SK-N-SH treated with all-trans-retinoic acid at 6 μM for 48 hours (cell line): Measurements from ENCODE around the gene GAREM2.

ENCODE experiments used
- ATAC-seq: fragments of 200-7000 bp; cut with Tn5 transposase; 3 replicates; pipeline ENCODE4 v1.9.1; 2020; ENCODE audit warnings: mild to moderate bottlenecking, moderate library complexity
- ARNTL ChIP-seq: fragments of 450-650 bp; formaldehyde crosslinking; IDR thresholded peaks from 2 replicates; pipeline ENCODE4 v1.5.0; 2020; ENCODE audit warnings: low read depth, mild to moderate bottlenecking, moderate library complexity, borderline replicate concordance
- BACH2 ChIP-seq: fragments of 250-450 bp; sonication (Bioruptor Pico); IDR thresholded peaks from 2 replicates; pipeline ENCODE4 v1.9.0; 2021; ENCODE audit warnings: mild to moderate bottlenecking, borderline replicate concordance
- CREB5 ChIP-seq: fragments of 250-450 bp; sonication (Bioruptor Pico); IDR thresholded peaks from 2 replicates; pipeline ENCODE4 v1.5.1; 2020; ENCODE audit warnings: low read depth, mild to moderate bottlenecking, moderate library complexity
- CSDC2 ChIP-seq: fragments of 250-450 bp; sonication (Bioruptor Pico); IDR thresholded peaks from 2 replicates; pipeline ENCODE4 v1.5.0; 2020; ENCODE audit warnings: mild to moderate bottlenecking, moderate library complexity
- ESRRG ChIP-seq: fragments of 250-450 bp; sonication (Bioruptor Pico); IDR thresholded peaks from 2 replicates; pipeline ENCODE4 v1.6.1; 2021; ENCODE audit warnings: mild to moderate bottlenecking
- GLIS3 ChIP-seq: fragments of 250-450 bp; sonication (Bioruptor Pico); IDR thresholded peaks from 2 replicates; pipeline ENCODE4 v1.5.0; 2020; ENCODE audit warnings: mild to moderate bottlenecking, moderate library complexity
- ISL1 ChIP-seq: fragments of 250-450 bp; sonication (Bioruptor Pico); IDR thresholded peaks from 2 replicates; pipeline ENCODE4 v2.1.2; 2022; ENCODE audit warnings: mild to moderate bottlenecking, moderate library complexity
- OSR1 ChIP-seq: fragments of 250-450 bp; sonication (Bioruptor Pico); IDR thresholded peaks from 2 replicates; pipeline ENCODE4 v1.8.0; 2022; ENCODE audit warnings: moderate library complexity, mild to moderate bottlenecking, inconsistent platforms
- POU6F1 ChIP-seq: fragments of 250-450 bp; sonication (Bioruptor Pico); IDR thresholded peaks from 2 replicates; pipeline ENCODE4 v1.8.0; 2021; ENCODE audit warnings: low read depth, mild to moderate bottlenecking, moderate library complexity, borderline replicate concordance
- PPARA ChIP-seq: fragments of 250-450 bp; sonication (Bioruptor Pico); IDR thresholded peaks from 2 replicates; pipeline ENCODE4 v1.5.0; 2020; ENCODE audit warnings: mild to moderate bottlenecking, borderline replicate concordance
- RARB ChIP-seq: fragments of 250-450 bp; sonication (Bioruptor Pico); IDR thresholded peaks from 2 replicates; pipeline ENCODE4 v1.8.0; 2021; ENCODE audit warnings: mild to moderate bottlenecking, moderate library complexity
- SNAI2 ChIP-seq: fragments of 250-450 bp; sonication (Bioruptor Pico); IDR thresholded peaks from 2 replicates; pipeline ENCODE4 v1.5.0; 2020; ENCODE audit warnings: mild to moderate bottlenecking, moderate library complexity
- TCF4 ChIP-seq: fragments of 250-450 bp; sonication (Bioruptor Pico); IDR thresholded peaks from 2 replicates; pipeline ENCODE4 v1.8.0; 2021; ENCODE audit warnings: mild to moderate bottlenecking, moderate library complexity, borderline replicate concordance
- TOX ChIP-seq: fragments of 250-450 bp; sonication (Bioruptor Pico); IDR thresholded peaks from 2 replicates; pipeline ENCODE4 v1.8.0; 2021; ENCODE audit warnings: mild to moderate bottlenecking, moderate library complexity, borderline replicate concordance
- ZC3H10 ChIP-seq: fragments of 250-450 bp; sonication (Bioruptor Pico); IDR thresholded peaks from 2 replicates; pipeline ENCODE4 v1.5.1; 2021; ENCODE audit warnings: mild to moderate bottlenecking, moderate library complexity
- ZFP3 ChIP-seq: fragments of 250-450 bp; sonication (Bioruptor Pico); IDR thresholded peaks from 2 replicates; pipeline ENCODE4 v1.5.0; 2020; ENCODE audit warnings: mild to moderate bottlenecking, moderate library complexity
- ZFP30 ChIP-seq: fragments of 450-650 bp; formaldehyde crosslinking; IDR thresholded peaks from 2 replicates; pipeline ENCODE4 v1.5.0; 2022; ENCODE audit warnings: mild to moderate bottlenecking, moderate library complexity
- ZNF565 ChIP-seq: fragments of 450-650 bp; formaldehyde crosslinking; conservative IDR thresholded peaks from 2 replicates; pipeline ENCODE4 v1.5.0; 2020; ENCODE audit warnings: low read depth, mild to moderate bottlenecking, moderate library complexity
- ZNF70 ChIP-seq: fragments of 450-650 bp; formaldehyde crosslinking; IDR thresholded peaks from 2 replicates; pipeline ENCODE4 v1.5.0; 2020; ENCODE audit warnings: mild to moderate bottlenecking, moderate library complexity
- ZNF8 ChIP-seq: fragments of 450-650 bp; formaldehyde crosslinking; IDR thresholded peaks from 2 replicates; pipeline ENCODE4 v1.5.0; 2020; ENCODE audit warnings: mild to moderate bottlenecking, moderate library complexity
- TF ChIP-seq, protein P1 (sequence below): fragments of 250-450 bp; sonication (Bioruptor Pico); IDR thresholded peaks from 2 replicates; pipeline ENCODE4 v1.8.0; 2020; ENCODE audit warnings: mild to moderate bottlenecking, moderate library complexity, borderline replicate concordance
- TF ChIP-seq, protein P2 (sequence below): fragments of 250-450 bp; sonication (Bioruptor Pico); IDR thresholded peaks from 2 replicates; pipeline ENCODE4 v1.5.0; 2020; ENCODE audit warnings: mild to moderate bottlenecking, moderate library complexity
- TF ChIP-seq, protein P3 (sequence below): fragments of 250-450 bp; sonication (Bioruptor Pico); IDR thresholded peaks from 2 replicates; pipeline ENCODE4 v1.5.1; 2021; ENCODE audit warnings: mild to moderate bottlenecking, moderate library complexity

The GAREM2 gene

GRCh38 chr2:26128176-26128575 is 44.7 kb upstream of the GAREM2 start (continued):
- TF ChIP-seq TCF4 (CRISPR knock-in tag): no peak
- TF ChIP-seq GLIS3: no peak
- TF ChIP-seq ZNF70 (CRISPR knock-in tag): no peak
- TF ChIP-seq RARB (CRISPR knock-in tag): no peak
- no peak for TF ChIP-seq ZFP3 (CRISPR knock-in tag)
- TF ChIP-seq TOX (CRISPR knock-in tag): no peak
- no peak for TF ChIP-seq ARNTL (CRISPR knock-in tag)
- TF ChIP-seq POU6F1: no peak
- no peak for TF ChIP-seq ISL1

GRCh38 chr2:26130763-26131162 is 42.1 kb upstream of the GAREM2 start:
- TF ChIP-seq PPARA (CRISPR knock-in tag): no peak
- TF ChIP-seq CREB5 (CRISPR knock-in tag): no peak
- TF ChIP-seq POU6F1: no peak
- no peak for TF ChIP-seq ZFP30 (CRISPR knock-in tag)
- TF ChIP-seq SNAI2 (CRISPR knock-in tag): no peak
- TF ChIP-seq, protein P1, sequence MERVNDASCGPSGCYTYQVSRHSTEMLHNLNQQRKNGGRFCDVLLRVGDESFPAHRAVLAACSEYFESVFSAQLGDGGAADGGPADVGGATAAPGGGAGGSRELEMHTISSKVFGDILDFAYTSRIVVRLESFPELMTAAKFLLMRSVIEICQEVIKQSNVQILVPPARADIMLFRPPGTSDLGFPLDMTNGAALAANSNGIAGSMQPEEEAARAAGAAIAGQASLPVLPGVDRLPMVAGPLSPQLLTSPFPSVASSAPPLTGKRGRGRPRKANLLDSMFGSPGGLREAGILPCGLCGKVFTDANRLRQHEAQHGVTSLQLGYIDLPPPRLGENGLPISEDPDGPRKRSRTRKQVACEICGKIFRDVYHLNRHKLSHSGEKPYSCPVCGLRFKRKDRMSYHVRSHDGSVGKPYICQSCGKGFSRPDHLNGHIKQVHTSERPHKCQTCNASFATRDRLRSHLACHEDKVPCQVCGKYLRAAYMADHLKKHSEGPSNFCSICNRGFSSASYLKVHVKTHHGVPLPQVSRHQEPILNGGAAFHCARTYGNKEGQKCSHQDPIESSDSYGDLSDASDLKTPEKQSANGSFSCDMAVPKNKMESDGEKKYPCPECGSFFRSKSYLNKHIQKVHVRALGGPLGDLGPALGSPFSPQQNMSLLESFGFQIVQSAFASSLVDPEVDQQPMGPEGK (CRISPR knock-in tag): no peak
- no peak for TF ChIP-seq ZNF565 (CRISPR knock-in tag)
- no peak for TF ChIP-seq ZNF8 (CRISPR knock-in tag)
- TF ChIP-seq, protein P2, sequence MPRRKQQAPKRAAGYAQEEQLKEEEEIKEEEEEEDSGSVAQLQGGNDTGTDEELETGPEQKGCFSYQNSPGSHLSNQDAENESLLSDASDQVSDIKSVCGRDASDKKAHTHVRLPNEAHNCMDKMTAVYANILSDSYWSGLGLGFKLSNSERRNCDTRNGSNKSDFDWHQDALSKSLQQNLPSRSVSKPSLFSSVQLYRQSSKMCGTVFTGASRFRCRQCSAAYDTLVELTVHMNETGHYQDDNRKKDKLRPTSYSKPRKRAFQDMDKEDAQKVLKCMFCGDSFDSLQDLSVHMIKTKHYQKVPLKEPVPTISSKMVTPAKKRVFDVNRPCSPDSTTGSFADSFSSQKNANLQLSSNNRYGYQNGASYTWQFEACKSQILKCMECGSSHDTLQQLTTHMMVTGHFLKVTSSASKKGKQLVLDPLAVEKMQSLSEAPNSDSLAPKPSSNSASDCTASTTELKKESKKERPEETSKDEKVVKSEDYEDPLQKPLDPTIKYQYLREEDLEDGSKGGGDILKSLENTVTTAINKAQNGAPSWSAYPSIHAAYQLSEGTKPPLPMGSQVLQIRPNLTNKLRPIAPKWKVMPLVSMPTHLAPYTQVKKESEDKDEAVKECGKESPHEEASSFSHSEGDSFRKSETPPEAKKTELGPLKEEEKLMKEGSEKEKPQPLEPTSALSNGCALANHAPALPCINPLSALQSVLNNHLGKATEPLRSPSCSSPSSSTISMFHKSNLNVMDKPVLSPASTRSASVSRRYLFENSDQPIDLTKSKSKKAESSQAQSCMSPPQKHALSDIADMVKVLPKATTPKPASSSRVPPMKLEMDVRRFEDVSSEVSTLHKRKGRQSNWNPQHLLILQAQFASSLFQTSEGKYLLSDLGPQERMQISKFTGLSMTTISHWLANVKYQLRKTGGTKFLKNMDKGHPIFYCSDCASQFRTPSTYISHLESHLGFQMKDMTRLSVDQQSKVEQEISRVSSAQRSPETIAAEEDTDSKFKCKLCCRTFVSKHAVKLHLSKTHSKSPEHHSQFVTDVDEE: no peak
- TF ChIP-seq OSR1 (CRISPR knock-in tag): no peak
- TF ChIP-seq TOX (CRISPR knock-in tag): no peak
- TF ChIP-seq RARB (CRISPR knock-in tag): no peak
- TF ChIP-seq, all 23 proteins: peak for 0
- ATAC-seq: no peak

DNA sequence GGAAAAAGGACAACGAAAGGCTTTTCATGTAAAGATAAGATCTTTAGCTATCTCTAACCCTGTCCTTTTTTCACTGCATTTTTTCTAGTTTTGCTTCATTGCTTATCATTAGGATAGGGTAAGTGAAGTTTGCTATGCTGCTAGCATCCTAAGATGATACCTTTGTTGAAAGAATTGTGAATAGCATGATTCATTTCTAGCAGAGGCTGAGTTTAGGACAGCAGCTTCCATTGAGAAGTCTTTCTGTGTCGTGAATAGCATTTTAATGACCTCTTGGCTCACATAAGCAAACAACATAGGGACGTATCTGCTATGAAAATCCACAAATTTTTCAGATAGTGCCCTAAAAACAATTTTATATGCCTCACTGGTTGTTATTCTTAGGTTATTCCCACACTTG is 36.4 kb upstream of the GAREM2 start:
- no peak for ATAC-seq
- TF ChIP-seq CSDC2 (CRISPR knock-in tag) (no peak), CREB5 (CRISPR knock-in tag) (no peak), SNAI2 (CRISPR knock-in tag) (no peak), ZFP3 (CRISPR knock-in tag) (no peak), BACH2 (no peak), GLIS3 (no peak), ESRRG (no peak), ARNTL (CRISPR knock-in tag) (no peak), POU6F1 (no peak), ZNF8 (CRISPR knock-in tag) (no peak), ZC3H10 (CRISPR knock-in tag) (no peak), ZNF565 (CRISPR knock-in tag) (no peak), TOX (CRISPR knock-in tag) (no peak)
- TF ChIP-seq, protein P3, sequence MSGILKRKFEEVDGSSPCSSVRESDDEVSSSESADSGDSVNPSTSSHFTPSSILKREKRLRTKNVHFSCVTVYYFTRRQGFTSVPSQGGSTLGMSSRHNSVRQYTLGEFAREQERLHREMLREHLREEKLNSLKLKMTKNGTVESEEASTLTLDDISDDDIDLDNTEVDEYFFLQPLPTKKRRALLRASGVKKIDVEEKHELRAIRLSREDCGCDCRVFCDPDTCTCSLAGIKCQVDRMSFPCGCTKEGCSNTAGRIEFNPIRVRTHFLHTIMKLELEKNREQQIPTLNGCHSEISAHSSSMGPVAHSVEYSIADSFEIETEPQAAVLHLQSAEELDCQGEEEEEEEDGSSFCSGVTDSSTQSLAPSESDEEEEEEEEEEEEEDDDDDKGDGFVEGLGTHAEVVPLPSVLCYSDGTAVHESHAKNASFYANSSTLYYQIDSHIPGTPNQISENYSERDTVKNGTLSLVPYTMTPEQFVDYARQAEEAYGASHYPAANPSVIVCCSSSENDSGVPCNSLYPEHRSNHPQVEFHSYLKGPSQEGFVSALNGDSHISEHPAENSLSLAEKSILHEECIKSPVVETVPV (CRISPR knock-in tag): no peak
